HEK293T (cell line): ENCODE data around the gene SH3RF1.

Experiments used
- BHLHE40 ChIP-seq: fragments of 450-650 bp; IDR thresholded peaks from 2 replicates; pipeline ENCODE4 v1.6.1; 2016; ENCODE audit warnings: mild to moderate bottlenecking, moderate library complexity, borderline replicate concordance
- ELF4 ChIP-seq: fragments of 450-650 bp; IDR thresholded peaks from 2 replicates; pipeline ENCODE4 v1.6.1; 2017; ENCODE audit warnings: antibody characterized with exemption
- FOXM1 ChIP-seq: fragments of 450-650 bp; IDR thresholded peaks from 2 replicates; pipeline ENCODE4 v1.6.1; 2017; ENCODE audit warnings: mild to moderate bottlenecking, borderline replicate concordance
- NFRKB ChIP-seq: fragments of 450-650 bp; IDR thresholded peaks from 2 replicates; pipeline ENCODE4 v1.6.1; 2016; ENCODE audit warnings: mild to moderate bottlenecking, moderate library complexity

DNA sequence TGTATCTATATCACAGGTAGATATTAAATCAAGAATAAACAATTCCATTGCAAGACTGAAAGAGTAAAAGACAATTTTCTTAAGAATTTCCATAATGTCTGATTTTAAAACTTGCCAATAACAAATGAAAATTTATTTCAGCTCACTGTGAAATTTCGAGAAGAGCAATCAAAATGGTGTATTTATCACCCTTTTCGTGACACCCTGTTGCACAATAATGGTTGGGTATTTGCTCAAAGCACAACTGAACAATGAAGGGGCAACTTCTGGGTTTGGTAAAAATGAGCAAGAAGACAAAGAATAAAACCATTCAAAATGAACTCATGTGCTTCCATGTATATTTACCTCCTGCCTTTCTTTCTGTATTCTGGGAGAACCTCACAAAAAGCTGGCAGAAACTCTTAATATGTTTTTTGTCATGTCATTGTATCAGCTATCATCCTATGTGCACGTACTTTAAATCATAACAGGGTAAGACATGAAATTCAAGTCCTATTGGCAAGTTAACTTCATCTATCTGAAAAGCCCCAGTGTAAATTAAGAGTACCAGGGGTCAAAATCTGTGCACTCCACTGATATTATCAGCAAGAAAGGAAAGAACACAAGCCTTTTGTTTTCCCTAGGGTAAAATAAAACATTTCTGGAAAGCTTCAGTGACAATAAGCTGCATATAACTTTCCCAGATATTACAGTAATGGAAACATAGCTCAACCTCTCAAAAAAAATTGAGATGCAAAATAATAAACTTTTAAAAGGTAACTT lies 133.8 kb downstream of the SH3RF1 start:
- TF ChIP-seq ELF4 (no peak), FOXM1 (no peak), NFRKB (no peak), BHLHE40 (no peak)
